HG03196 (cell line): ENCODE data around the gene PPP6R1.

ENCODE experiments used
- ATAC-seq: cut with Tn5 transposase; IDR thresholded peaks from one replicate; pipeline ENCODE4 v1.9.1; 2021; ENCODE audit not compliant: unreplicated experiment

The PPP6R1 gene

GRCh38 chr19:55244004-55244680 is 14.7 kb downstream of the PPP6R1 start:
- no peak for ATAC-seq

GRCh38 chr19:55242517-55242916 is 16.3 kb downstream of the PPP6R1 start:
- ATAC-seq, result no peak

DNA sequence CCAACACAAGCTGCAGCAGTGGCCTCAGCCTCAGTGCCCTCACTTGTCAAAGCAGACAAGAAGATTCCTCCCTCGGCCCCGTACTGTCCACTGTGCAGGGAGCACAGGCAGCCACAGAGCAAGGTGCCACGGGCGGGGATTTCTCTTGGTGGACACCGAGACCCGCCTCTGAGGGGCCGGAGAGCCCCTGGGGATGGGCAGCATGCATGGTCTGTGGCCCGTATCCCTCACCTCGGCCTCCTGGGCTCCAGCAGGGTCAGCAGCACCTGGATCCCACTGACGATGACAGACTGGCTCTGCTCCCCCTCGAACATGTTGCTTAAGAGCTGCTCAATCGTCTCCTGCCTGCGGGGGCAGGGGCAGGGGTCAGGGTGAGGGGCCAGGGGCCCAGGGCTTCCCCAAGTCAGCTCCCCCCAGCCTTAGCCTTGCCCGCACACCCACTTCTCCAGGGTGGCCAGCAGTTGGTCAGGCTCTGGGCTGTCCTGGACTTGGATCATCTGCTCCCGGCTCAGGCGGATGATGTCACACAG is 16.8 kb downstream of the PPP6R1 start:
- no peak for ATAC-seq

DNA sequence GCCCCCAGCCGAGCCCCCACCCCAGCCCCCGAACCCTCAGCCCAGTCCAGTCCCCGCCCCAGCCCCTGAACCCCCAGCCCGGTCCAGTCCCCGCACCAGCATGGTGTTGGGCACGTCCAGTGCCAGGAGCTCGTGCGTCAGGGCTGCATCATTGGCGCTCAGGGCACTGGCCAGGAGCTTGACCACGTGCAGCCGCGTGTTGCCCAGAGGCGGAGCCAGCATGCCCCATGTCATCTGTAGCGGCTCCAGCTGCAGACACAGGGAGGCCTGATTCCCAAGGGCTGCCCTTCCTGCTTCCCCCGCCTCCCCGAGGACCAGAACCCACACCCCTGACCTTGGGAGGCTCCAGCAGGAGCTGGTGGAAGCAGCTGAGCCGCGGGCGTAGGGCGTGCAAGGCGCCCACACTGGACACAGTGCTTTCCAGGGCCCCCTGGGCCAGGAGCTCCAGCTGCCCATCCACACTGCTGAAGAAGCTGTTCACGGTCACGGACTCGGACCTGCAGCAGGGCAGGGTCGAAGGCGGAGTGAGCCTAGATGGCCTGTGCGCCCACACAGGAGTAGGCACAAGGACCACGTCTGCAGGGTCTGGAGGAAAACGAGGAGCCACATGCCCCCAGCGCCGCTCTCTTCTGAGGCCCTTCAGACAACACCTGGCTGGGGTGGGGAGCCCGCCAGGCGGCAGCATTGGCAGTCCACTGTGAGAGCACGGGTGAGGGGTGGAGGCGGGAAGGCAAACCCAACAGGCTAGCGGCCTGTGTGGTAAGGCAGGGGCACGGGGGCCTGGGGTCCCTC is 17.5 kb downstream of the PPP6R1 start:
- no peak for ATAC-seq

DNA sequence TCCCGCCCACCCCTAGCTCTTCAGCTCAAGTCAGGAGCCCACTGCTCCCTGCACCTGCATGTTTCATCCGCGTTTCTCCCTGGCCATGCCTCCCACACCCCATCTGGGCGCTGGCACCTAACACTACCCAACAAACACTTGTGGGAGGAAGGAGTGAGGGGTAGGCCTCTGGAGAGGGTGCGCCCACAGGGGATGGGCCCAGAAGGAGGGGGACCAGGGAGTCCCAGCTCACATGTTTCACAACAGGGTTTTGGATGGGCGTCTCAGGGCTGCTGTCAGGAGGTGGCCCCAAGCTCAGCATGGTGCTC is 18.1 kb downstream of the PPP6R1 start:
- no peak for ATAC-seq

DNA sequence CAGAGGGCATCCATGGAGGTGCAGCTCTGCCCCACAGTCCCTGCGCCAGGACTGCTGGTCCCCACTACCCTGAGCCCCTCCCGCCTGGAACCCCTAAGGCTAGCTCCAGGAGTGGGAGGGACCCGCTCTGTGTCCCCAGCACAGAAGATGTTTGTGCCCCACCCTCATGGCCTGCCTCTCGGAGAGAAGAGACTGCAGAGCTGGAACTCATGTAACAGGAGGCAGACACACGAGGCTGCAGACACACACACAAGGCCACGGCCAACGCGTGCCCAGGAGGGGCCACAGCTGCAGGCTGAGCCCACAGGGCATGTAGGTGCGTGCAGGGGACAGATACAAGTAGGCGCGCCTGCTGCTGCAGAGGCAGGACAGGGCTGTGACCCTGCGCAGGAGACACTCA is 19.8 kb downstream of the PPP6R1 start:
- no peak for ATAC-seq

DNA sequence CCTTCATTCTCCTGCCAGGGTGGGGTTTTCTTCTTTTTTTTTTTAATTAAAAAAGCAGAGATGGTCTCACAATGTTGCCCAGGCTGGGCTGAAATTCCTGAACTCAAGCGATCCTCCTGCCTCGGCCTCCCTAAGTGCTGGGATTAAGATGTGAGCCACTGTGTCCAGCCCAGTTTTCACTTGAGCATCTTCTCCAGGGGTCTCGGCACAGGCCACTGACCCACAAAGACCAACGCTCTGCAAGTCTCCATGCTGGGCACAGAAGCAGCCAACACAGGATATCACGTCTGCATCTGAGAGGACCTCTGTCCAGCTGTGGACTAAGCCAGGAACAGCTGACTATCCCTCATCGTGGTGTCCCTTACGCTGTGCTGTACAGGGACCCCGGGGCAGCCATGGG is 20.8 kb downstream of the PPP6R1 start:
- no peak for ATAC-seq

- ATAC-seq, result no peak
Observed at GRCh38 chr19:55232986-55233385, 25.8 kb downstream of the PPP6R1 start.

- ATAC-seq, result no peak
Observed at GRCh38 chr19:55232286-55232602, 26.6 kb downstream of the PPP6R1 start.

- ATAC-seq, result no peak
Observed at GRCh38 chr19:55231391-55232285, 27.2 kb downstream of the PPP6R1 start.

GRCh38 chr19:55230780-55231179 is 28.0 kb downstream of the PPP6R1 start:
- ATAC-seq, result no peak

- ATAC-seq, result no peak
Observed at GRCh38 chr19:55230329-55230728, 28.5 kb downstream of the PPP6R1 start.

DNA sequence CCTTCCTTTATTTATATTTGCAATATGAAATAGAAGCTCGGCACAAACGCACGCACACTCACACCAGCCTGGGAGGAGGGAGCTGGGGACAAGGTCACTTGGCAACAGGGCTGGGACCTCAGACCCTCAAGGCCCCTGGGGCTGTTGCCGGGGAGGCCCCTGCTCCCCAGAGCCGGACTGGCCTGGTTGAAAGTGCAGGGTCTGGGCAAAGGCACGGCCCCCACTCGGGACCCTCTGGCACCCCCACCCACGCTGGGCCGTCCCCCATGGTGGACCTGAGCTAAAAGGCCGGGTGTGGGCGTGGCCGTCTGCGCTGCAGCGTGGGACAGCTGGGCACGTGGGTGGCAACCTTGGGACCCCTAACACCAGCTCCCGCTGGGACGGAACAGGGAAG is 29.0 kb downstream of the PPP6R1 start:
- ATAC-seq, result no peak

- ATAC-seq, result no peak
Observed at GRCh38 chr19:55229145-55229788, 29.6 kb downstream of the PPP6R1 start.

- ATAC-seq, result no peak
Observed at GRCh38 chr19:55228403-55229031, 30.3 kb downstream of the PPP6R1 start, which contains the start of gene TMEM86B. TSS of gene TMEM86B (minus strand) at chr19:55228763. CDS start at chr19:55228741, 22 bp downstream.

DNA sequence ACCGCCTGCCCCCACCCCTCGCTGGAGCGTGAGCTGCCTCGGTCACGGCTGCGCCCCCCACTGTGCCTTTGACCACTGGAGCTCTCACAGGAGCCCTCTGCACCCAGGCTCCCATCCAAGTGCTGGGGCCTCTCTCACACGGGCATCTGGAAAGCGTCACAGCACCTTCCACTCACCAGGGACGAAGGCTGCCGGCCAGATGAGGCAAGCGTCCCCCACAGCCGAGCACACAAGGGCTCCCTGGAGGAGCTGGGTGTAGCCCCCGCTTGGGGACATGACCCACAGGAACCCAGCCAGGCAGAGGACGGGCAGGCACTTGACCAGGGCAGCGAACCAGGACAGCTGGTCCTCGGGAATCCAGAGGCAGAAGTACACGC is 30.8 kb downstream of the PPP6R1 start:
- no peak for ATAC-seq

DNA sequence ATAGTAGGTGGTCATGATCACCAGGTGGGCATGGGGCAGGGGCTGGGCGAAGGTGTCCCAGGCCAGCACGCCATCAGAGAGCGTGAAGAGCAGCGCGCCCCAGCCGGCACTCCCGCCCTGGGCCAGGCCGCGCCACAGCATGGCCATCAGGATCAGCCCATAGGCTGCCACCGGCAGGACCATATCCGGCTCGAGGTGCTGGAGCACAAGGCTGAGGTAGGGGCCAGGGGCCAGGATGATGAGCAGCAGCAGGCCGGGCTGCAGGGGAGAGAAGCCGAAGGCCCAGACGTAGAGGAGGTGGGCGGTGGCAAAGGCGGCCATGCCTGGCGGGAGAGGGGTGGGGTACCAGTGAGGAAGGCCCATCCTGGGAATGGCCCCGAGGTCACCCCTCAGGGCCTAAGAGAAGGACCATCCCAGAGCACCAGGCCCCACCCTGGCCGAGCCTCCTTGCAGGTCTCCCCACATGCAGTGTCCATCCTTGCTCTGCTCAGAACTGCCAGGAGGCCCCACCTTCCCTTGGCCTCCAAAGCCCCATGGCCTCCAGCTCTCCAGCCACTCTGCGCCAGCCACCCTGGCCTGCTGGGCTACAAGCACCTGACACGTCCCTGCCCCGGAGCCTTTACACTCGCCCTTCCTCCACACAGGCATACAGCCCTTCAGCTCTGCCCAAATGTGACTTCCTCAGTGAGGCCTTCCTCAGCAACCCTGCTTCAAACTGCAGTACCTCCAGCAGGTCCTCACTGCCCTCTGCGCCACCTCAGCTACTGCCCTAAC is 31.4 kb downstream of the PPP6R1 start:
- no peak for ATAC-seq

DNA sequence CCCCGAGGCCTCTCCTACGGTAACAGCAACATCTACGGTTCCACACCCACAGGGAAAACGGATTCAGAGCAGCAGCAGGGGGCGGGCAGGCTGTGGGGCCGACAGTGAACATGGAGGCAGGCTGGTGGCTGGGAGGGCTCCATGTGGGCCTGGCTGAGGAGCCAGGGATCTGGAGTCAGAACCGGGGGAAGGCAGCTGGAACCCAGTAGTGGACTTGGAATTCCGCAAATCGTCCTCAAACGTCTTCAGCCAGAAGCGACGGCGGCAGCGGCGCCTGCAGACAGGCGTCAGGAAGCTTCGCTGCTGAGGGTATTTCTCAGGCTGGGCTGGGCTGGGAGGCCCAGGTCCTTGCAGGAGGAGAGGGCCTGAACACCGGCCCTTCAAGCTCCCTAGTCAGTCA is 32.0 kb downstream of the PPP6R1 start:
- ATAC-seq, result no peak

DNA sequence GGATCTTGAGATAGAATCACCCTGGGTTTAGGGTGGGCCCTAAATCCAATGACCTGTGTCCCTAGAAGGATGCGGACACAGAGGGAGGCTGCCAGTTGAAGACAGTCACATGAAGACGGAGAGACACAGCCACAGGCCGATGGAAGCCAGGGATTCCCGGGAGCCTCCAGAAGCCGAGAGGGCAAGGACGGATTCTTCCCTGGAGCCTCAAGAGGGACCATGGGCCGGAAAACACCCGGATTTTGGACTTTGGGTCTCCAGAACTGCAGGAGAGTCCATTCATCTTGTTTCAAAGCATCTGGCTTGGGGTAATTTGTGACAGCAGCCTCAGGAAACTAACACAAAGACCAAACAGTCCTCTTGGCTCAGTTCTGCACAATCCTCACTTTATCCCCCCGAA is 32.5 kb downstream of the PPP6R1 start:
- no peak for ATAC-seq

GRCh38 chr19:55225415-55225958 is 33.3 kb downstream of the PPP6R1 start:
- no peak for ATAC-seq
